ENCODE measurements around the gene SLC4A11.
"Not testable (repeated sequence)": the region's sequence is repeated elsewhere in the genome, so short reads cannot be mapped to it uniquely, and the experiment has no call there.

The SLC4A11 gene

GRCh38 chr20:3227506-3227905 is 11.5 kb downstream of the SLC4A11 start:
- DNase-seq, result no peak

- no peak for DNase-seq
Observed at GRCh38 chr20:3226864-3227263, 12.1 kb downstream of the SLC4A11 start.

- no peak for DNase-seq
Observed at GRCh38 chr20:3226093-3226492, 12.9 kb downstream of the SLC4A11 start.

- no peak for DNase-seq
Observed at GRCh38 chr20:3224681-3225421, 14.1 kb downstream of the SLC4A11 start.

- no peak for DNase-seq
Observed at GRCh38 chr20:3223994-3224680, 14.9 kb downstream of the SLC4A11 start.

GRCh38 chr20:3223651-3223993 is 15.4 kb downstream of the SLC4A11 start:
- DNase-seq, result no peak

- no peak for DNase-seq
Observed at GRCh38 chr20:3222635-3223600, 16.1 kb downstream of the SLC4A11 start.

GRCh38 chr20:3221398-3222226 is 17.4 kb downstream of the SLC4A11 start:
- no peak for DNase-seq

GRCh38 chr20:3218307-3218988 is 20.5 kb downstream of the SLC4A11 start:
- peak; percentile 97 for DNase-seq

- DNase-seq, result not testable (repeated sequence)
Observed at GRCh38 chr20:3215359-3215917, 23.6 kb downstream of the SLC4A11 start.

GRCh38 chr20:3213226-3213625 is 25.8 kb downstream of the SLC4A11 start:
- no peak for DNase-seq

GRCh38 chr20:3210346-3210745 is 28.6 kb downstream of the SLC4A11 start:
- DNase-seq, result no peak

GRCh38 chr20:3209946-3210317 is 29.1 kb downstream of the SLC4A11 start:
- no peak for DNase-seq

GRCh38 chr20:3209257-3209945 is 29.6 kb downstream of the SLC4A11 start, which contains the start of gene ITPA:
TSS of gene ITPA (plus strand) at chr20:3209498. CDS start at chr20:3209552, 54 bp downstream.
- peak; percentile 83 for DNase-seq

GRCh38 chr20:3208786-3209256 is 30.2 kb downstream of the SLC4A11 start:
- DNase-seq, result no peak

- DNase-seq, result peak; percentile 97
Observed at GRCh38 chr20:3204124-3204794, 34.7 kb downstream of the SLC4A11 start, which contains the start of gene DDRGK1. TSS of gene DDRGK1 (minus strand) at chr20:3204682. CDS start at chr20:3204627, 55 bp downstream.

- peak; percentile 74 for DNase-seq
Observed at GRCh38 chr20:3203315-3204123, 35.5 kb downstream of the SLC4A11 start.

GRCh38 chr20:3202965-3203314 is 36.0 kb downstream of the SLC4A11 start:
- no peak for DNase-seq

Measured in activated CD8-positive, alpha-beta memory T cell treated with anti-CD3 and anti-CD28 coated beads, Interleukin-2, amount 50 U/mL, for 48 hours (primary cell).